ENCODE results near the gene TTPAL.

TTPAL gene

DNA sequence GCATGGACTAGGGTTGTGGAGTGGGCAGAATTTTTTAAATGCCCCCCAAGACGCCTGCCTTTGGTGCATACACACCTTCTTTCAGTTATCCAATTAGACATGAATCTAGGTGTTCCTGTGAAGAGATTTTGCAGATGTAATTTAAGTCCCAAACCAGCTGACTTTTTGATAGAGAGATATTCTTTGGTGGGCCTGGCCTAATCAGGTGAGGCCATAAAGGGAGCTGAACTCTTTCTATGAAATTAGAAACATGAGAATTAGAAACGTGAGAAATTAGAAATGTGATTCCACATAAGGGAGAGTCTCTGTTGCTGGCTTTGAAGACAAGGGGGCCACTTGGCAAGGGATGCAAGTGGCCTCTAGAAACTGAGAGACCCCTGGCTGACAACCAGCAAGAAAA is 36.4 kb upstream of the TTPAL start:
- no peak for DNase-seq (ENCODE audit: low spot score)

DNA sequence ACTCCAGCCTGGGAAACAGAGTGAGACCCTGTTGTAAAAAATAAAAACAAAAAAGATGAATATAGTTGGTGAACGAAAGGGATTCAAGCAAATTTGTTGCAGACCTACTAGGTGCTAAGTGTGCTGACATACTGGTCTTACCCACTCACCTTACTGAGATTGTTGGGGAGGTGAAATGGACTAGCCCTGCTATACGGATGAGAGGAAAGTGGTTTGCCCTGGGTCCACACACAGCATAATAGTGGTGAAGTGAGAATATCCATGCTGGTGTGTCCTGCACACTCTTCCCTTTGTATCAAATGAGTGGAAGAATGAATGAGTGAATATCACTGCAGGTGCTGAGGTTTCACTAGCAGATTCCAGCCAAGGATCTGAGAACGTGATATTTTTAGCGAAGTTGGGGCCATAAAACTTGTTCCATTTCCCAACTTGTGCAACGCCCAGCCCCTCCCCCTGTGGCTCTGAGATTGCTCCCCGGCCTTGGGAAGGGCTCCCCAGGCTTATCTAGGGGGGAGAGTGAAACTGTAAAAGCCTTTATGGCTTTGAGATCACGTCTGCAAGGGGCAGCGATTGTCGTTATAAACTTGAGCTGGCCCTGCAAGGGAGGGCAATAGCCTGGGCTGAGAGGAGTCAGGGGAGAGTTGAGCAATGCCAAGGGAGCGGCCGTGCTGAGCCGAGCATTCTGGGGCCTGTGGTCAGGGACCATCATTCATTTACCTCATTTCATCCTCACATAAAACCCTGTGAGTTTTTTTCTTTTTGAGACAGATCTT is 33.2 kb upstream of the TTPAL start:
- DNase-seq (ENCODE audit: low spot score), result no peak

DNA sequence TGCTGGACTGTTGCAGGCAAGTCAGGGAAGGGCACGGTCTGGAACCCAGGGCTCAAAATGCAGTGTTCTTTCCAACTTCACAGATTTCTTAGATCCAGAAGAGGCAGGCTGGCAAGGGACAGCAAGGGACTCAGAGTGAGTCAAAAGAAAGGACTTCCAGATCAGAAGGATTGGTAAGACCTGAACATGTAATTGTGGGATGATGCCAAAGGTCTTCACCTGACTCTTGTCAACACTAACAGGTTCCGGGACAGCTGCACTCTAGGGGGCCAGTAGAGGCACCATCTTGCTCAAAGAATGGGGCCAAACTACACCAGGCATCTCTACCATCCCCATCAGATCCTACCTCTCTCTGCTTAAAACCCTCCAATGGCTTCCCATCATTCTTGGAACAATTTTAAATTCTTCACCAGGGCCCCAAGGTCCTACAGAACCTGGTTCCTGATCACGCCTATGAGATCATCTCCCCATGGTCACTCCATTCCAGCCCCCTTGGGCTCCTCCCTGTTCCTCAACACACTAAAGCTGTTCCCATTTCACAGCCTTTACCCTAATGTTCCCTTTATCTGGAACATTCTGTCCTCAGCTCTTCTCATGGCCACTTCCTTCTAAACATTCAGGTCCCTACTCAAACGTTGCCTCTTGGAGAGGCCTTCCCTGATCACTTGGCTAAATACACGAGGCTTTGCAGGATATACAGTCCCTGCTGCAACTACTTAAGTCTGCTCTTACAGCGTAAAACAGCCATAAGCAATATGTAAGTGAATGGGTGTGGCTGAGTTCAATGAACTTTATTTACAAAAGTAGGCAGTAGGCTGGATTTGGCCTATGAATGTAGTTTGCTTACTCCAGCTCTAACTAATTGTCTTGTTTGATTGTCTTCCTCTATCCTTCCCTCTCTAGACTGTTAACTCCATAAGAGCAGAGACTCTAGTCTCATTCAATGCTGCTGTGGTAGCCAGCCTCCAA is 29.6 kb upstream of the TTPAL start:
- no peak for DNase-seq (ENCODE audit: low spot score)

- no peak for DNase-seq (ENCODE audit: low spot score)
These were observed 27.8 kb upstream of the TTPAL start for GRCh38 chr20:44447827-44448419.

- DNase-seq (ENCODE audit: low spot score), result no peak
These were observed 26.7 kb upstream of the TTPAL start for GRCh38 chr20:44448753-44449546.

GRCh38 chr20:44449864-44450263 is 25.8 kb upstream of the TTPAL start:
- no peak for DNase-seq (ENCODE audit: low spot score)

- DNase-seq (ENCODE audit: low spot score), result no peak
These were observed 25.3 kb upstream of the TTPAL start for GRCh38 chr20:44450281-44450889.

- DNase-seq (ENCODE audit: low spot score), result no peak
These were observed 24.7 kb upstream of the TTPAL start for GRCh38 chr20:44450903-44451450.

- no peak for DNase-seq (ENCODE audit: low spot score)
These were observed 21.2 kb upstream of the TTPAL start for GRCh38 chr20:44454306-44454963.

DNA sequence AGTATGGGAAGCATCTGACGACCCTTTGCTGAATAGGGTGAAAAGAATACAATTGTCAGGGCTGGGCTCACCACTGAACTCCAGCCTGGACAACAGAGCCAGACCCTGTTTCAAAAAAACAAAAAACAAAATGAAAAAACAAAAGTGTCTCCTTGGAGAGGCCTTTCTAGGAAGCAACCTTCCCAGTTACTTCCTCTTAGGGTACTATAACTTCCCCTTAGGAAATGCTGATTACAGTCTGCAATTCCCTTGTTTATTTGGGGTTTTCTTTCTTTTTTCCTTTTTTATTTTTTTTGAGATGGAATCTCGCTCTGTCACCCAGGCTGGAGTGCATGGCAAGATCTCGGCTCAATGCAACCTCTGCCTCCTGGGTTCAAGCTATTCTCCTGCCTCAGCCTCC is 20.5 kb upstream of the TTPAL start:
- DNase-seq (ENCODE audit: low spot score), result no peak

GRCh38 chr20:44456611-44457010 is 19.1 kb upstream of the TTPAL start:
- DNase-seq (ENCODE audit: low spot score), result no peak

GRCh38 chr20:44457016-44457415 is 18.7 kb upstream of the TTPAL start:
- DNase-seq (ENCODE audit: low spot score), result no peak

- DNase-seq (ENCODE audit: low spot score), result no peak
These were observed 16.4 kb upstream of the TTPAL start for GRCh38 chr20:44459271-44459670.

DNA sequence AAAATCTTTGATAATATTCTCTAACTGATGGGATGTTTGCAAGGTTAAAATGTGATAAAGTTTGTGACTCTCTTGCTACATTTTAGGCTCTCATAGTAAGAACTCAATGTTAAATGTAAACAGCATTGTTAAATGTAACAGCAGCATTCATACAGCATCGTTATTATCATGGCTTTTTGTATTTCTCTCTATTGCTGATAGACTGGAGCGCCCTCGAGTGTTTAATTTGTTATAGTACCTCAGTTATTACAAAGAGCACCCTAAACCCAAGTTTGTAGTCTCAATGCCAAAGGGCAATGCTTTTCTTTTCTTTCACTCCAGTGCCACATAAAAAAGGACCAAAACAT is 14.9 kb upstream of the TTPAL start:
- peak; percentile 36 for DNase-seq (ENCODE audit: low spot score)

DNA sequence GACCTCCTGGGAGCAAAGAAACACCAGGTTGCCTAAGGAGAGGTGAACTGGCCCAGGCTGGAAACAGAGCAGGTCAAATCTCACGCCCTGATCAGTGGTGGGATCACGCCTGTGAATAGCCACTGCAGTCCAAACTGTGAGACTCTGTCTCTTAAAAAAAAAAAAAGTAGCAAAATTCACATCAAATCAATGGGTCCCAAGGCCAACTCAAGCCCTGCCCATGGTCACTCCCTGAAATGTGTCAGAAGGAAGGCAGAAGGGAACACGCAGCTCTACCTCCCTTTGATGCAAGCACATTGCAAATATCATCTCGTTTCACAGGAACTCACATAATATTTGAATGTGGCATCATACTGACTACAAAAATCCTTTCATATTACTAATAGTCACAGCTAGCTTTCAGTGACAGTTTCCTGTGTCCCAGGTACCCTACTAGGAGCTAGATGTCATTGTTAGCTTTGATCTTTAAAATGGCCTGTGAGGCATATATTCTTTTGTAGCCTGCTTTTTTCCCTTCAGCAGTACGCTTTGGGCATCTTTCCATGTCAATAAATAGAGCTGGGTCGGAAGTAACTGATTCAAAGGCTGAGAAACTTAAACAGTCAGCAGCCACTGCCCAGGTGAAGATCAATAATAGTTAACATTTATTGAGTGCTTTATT is 14.4 kb upstream of the TTPAL start:
- DNase-seq (ENCODE audit: low spot score), result no peak

DNA sequence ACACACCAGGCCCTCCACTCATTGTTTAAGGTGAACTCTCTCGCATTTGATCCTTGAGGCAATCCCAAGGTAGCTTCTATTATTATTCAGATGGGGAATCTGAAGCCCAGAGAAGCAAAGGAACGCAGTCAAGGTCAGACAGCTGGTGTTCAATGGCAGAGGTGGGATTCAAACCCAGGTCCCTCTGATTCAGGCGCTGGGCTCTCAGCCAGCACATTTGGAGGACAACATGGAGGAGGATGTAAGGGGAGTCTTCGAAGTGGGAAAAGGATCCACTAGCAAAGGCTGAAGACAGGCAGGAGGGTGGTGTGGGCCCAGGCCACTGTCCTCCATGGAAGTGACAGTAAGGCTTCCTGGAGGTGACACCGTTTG is 13.9 kb upstream of the TTPAL start:
- DNase-seq (ENCODE audit: low spot score), result no peak

GRCh38 chr20:44463466-44463865 is 12.2 kb upstream of the TTPAL start:
- DNase-seq (ENCODE audit: low spot score), result no peak

- DNase-seq (ENCODE audit: low spot score), result no peak
These were observed 11.2 kb upstream of the TTPAL start for GRCh38 chr20:44464514-44464913.

DNA sequence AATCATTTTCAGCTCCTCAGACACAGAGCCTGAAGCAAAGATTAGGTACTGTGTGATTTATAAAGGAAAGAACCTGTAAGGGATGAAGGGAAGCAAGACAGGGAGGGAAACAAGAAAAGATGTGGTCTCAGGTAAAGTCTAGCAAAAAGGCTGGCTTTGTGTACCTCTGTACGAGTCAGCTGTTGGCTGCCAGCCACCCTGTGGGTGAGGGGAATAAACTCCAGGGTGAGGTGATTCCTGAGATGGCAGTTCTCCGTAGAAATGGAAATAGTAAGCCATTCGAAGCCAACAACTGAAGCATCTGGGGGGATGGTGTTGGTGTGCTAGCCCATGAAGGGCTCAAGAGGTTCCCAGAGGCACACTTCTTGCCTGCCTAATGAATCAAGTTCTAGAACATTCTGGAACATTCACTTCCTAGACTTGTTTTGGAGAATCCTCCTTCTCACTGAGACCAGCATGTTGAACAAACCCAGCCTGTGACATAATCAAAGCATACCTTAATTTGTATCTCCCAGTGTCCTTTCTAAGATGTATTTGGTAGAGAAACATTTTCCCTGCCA is 10.6 kb upstream of the TTPAL start:
- DNase-seq (ENCODE audit: low spot score), result no peak
